Neuronal stem cell (in vitro differentiated cells): ENCODE results near the gene CCDC201.
"Not testable (repeated sequence)": the region's sequence is repeated elsewhere in the genome, so short reads cannot be mapped to it uniquely, and the experiment has no call there.

ENCODE experiments used
- DNase-seq: peaks from one replicate; pipeline ENCODE4 v3.0.0-alpha.2; 2013; ENCODE audit warnings: low spot score
- H2AFZ ChIP-seq: one replicate; pipeline ENCODE4 v1.6.1; 2013; ENCODE audit warnings: mild to moderate bottlenecking, low read length, inconsistent platforms
- H2AK5ac ChIP-seq: 2 replicates; pipeline ENCODE4 v1.6.1; 2013; ENCODE audit warnings: low read depth, mild to moderate bottlenecking, inconsistent platforms, low read length, moderate library complexity, mixed read lengths
- H2BK120ac ChIP-seq: 2 replicates; pipeline ENCODE4 v1.6.1; 2013; ENCODE audit warnings: low read depth, mild to moderate bottlenecking, inconsistent platforms, low read length, moderate library complexity, mixed read lengths
- H2BK12ac ChIP-seq: one replicate; pipeline ENCODE4 v1.6.1; 2013; ENCODE audit warnings: low read length, inconsistent platforms
- H2BK15ac ChIP-seq: 2 replicates; pipeline ENCODE4 v1.6.1; 2013; ENCODE audit warnings: mild to moderate bottlenecking, low read length, inconsistent platforms, mixed read lengths
- H2BK5ac ChIP-seq: one replicate; pipeline ENCODE4 v1.6.1; 2013; ENCODE audit warnings: inconsistent platforms, mild to moderate bottlenecking, low read length, moderate library complexity
- H3K14ac ChIP-seq: one replicate; pipeline ENCODE4 v1.6.1; 2013; ENCODE audit warnings: low read length, inconsistent platforms
- H3K18ac ChIP-seq: 2 replicates; pipeline ENCODE4 v1.6.1; 2013; ENCODE audit warnings: low read length, inconsistent platforms
- H3K23ac ChIP-seq: 2 replicates; pipeline ENCODE4 v1.6.1; 2013; ENCODE audit warnings: low read depth, mild to moderate bottlenecking, mixed read lengths, low read length, inconsistent platforms; ENCODE audit not compliant: poor library complexity
- H3K27ac ChIP-seq: replicated peaks from 3 replicates; pipeline ENCODE4 v1.5.1; 2013; ENCODE audit warnings: low read length, inconsistent platforms
- H3K27me3 ChIP-seq, 3 experiments: 2 replicates each; pipeline ENCODE4 v1.6.1; 2013; ENCODE audit warnings: low read length in 3 of 3, mild to moderate bottlenecking in 2 of 3, inconsistent platforms in 1 of 3, low read depth in 1 of 3, mixed read lengths in 1 of 3, moderate library complexity in 1 of 3; ENCODE audit not compliant: control insufficient read depth in 3 of 3, insufficient read depth in 3 of 3
- H3K36me3 ChIP-seq, 2 donors: replicated peaks in 1 of 2; 2 replicates each; pipeline ENCODE4 v1.6.1; 2013; ENCODE audit warnings: low read length in 2 of 2; ENCODE audit not compliant: control insufficient read depth in 2 of 2, insufficient read depth in 2 of 2
- H3K4ac ChIP-seq: 2 replicates; pipeline ENCODE4 v1.6.1; 2013; ENCODE audit warnings: inconsistent platforms, mild to moderate bottlenecking, low read length, moderate library complexity
- H3K4me1 ChIP-seq, 2 donors: 1 replicate in 1 of 2; 2 replicates in 1 of 2; pipeline ENCODE4 v1.6.1; 2013; ENCODE audit warnings: low read length in 2 of 2, low read depth in 1 of 2; ENCODE audit not compliant: control insufficient read depth in 2 of 2, insufficient read depth in 1 of 2
- H3K4me2 ChIP-seq: one replicate; pipeline ENCODE4 v1.6.1; 2013; ENCODE audit warnings: mild to moderate bottlenecking, low read length, inconsistent platforms; ENCODE audit not compliant: insufficient read depth, poor library complexity, severe bottlenecking
- H3K4me3 ChIP-seq, 2 donors: 2 replicates each; pipeline ENCODE4 v1.5.1; 2013; ENCODE audit warnings: low read length in 2 of 2, mild to moderate bottlenecking in 2 of 2, inconsistent platforms in 1 of 2, moderate library complexity in 1 of 2
- H3K79me1 ChIP-seq: one replicate; pipeline ENCODE4 v1.6.1; 2013; ENCODE audit warnings: low read depth, mild to moderate bottlenecking, inconsistent platforms, low read length, moderate library complexity
- H3K9ac ChIP-seq: one replicate; pipeline ENCODE4 v1.6.1; 2013; ENCODE audit warnings: mild to moderate bottlenecking, low read depth, low read length, inconsistent platforms; ENCODE audit not compliant: poor library complexity
- H3K9me3 ChIP-seq, 2 donors: replicated peaks in 1 of 2; 2 replicates each; pipeline versions ENCODE3 to v1.6.1; 2013; ENCODE audit warnings: low read length in 2 of 2, mild to moderate bottlenecking in 2 of 2, inconsistent platforms in 1 of 2, low read depth in 1 of 2, mixed read lengths in 1 of 2, moderate library complexity in 1 of 2; ENCODE audit not compliant: control insufficient read depth in 2 of 2, insufficient read depth in 1 of 2
- H4K8ac ChIP-seq: one replicate; pipeline ENCODE4 v1.6.1; 2013; ENCODE audit warnings: low read depth, mild to moderate bottlenecking, inconsistent platforms, low read length, moderate library complexity
- H4K91ac ChIP-seq: one replicate; pipeline ENCODE4 v1.6.1; 2013; ENCODE audit warnings: low read length, low read depth, mild to moderate bottlenecking, inconsistent platforms; ENCODE audit not compliant: poor library complexity
- WGBS, 2 donors: extraction: QIAGEN DNeasy Blood & Tissue Kit; methylation state at CpG; one replicate each; pipeline ENCODE4 v1.1.7; 2013; ENCODE audit warnings: missing lambda C conversion rate in 2 of 2, mixed read lengths in 1 of 2; ENCODE audit not compliant: insufficient read length in 2 of 2, insufficient replicate concordance in 1 of 2; ENCODE audit errors: extremely low coverage in 2 of 2; 5-methylcytosine and 5-hydroxymethylcytosine counted together

The CCDC201 gene

GRCh38 chr7:45832433-45833177 is 40.3 kb downstream of the CCDC201 start:
- not testable (repeated sequence) for H3K4me2 ChIP-seq, H3K4me1 ChIP-seq, H4K8ac ChIP-seq, H3K23ac ChIP-seq, H2BK15ac ChIP-seq, H3K18ac ChIP-seq, H2BK12ac ChIP-seq, H3K14ac ChIP-seq, H2BK5ac ChIP-seq, H3K4me3 ChIP-seq, H3K79me1 ChIP-seq, H2BK120ac ChIP-seq, H3K4ac ChIP-seq, H4K91ac ChIP-seq, H2AFZ ChIP-seq, DNase-seq, H3K9me3 ChIP-seq, H3K9ac ChIP-seq, H3K27me3 ChIP-seq, H3K36me3 ChIP-seq, H3K27ac ChIP-seq, H2AK5ac ChIP-seq
- no CpG with 5 or more reads among the region's 9 CpGs for WGBS, 2 donors

- not testable (repeated sequence) for DNase-seq
These were observed 43.0 kb downstream of the CCDC201 start for GRCh38 chr7:45829846-45830245.

GRCh38 chr7:45827731-45828130 is 45.2 kb downstream of the CCDC201 start:
- no CpG with 5 or more reads among the region's 13 CpGs for WGBS, 2 donors
- not testable (repeated sequence) for H3K9me3 ChIP-seq, H3K27me3 ChIP-seq, DNase-seq, H3K27ac ChIP-seq, H3K79me1 ChIP-seq, H3K4ac ChIP-seq, H3K36me3 ChIP-seq, H3K4me2 ChIP-seq, H2AFZ ChIP-seq, H3K18ac ChIP-seq, H4K91ac ChIP-seq, H2BK15ac ChIP-seq, H2BK120ac ChIP-seq, H3K4me1 ChIP-seq, H3K14ac ChIP-seq, H3K9ac ChIP-seq, H4K8ac ChIP-seq, H3K4me3 ChIP-seq, H3K23ac ChIP-seq, H2BK5ac ChIP-seq, H2AK5ac ChIP-seq, H2BK12ac ChIP-seq

More at GRCh38 chr7:45829846-45830245, 43.0 kb downstream of the CCDC201 start:
- not testable (repeated sequence) for H3K23ac ChIP-seq, H3K14ac ChIP-seq, H3K18ac ChIP-seq, H3K4ac ChIP-seq, H3K27me3 ChIP-seq, H3K4me2 ChIP-seq, H3K9me3 ChIP-seq, H2BK15ac ChIP-seq, H2BK120ac ChIP-seq, H3K36me3 ChIP-seq, H2AK5ac ChIP-seq, H3K79me1 ChIP-seq, H4K91ac ChIP-seq, H4K8ac ChIP-seq, H3K4me3 ChIP-seq, H2BK5ac ChIP-seq, H3K4me1 ChIP-seq, H3K9ac ChIP-seq, H2AFZ ChIP-seq, H2BK12ac ChIP-seq, H3K27ac ChIP-seq
- WGBS, 2 donors = no CpG with 5 or more reads among the region's 12 CpGs

- H3K18ac ChIP-seq, H3K4me1 ChIP-seq, H3K4me3 ChIP-seq, H3K14ac ChIP-seq, H4K8ac ChIP-seq, H3K36me3 ChIP-seq, H2AFZ ChIP-seq, H2BK12ac ChIP-seq, H3K4me2 ChIP-seq, H3K9ac ChIP-seq, DNase-seq, H2BK120ac ChIP-seq, H3K27me3 ChIP-seq, H3K4ac ChIP-seq, H3K79me1 ChIP-seq, H2BK15ac ChIP-seq, H2AK5ac ChIP-seq, H4K91ac ChIP-seq, H2BK5ac ChIP-seq, H3K9me3 ChIP-seq, H3K23ac ChIP-seq, H3K27ac ChIP-seq: not testable (repeated sequence)
- no CpG with 5 or more reads among the region's 3 CpGs for WGBS, 2 donors
These were observed 46.3 kb downstream of the CCDC201 start for GRCh38 chr7:45826550-45826949.
